WERI-Rb-1 (cell line): ENCODE data around the gene TMEM132A.

Source experiments
- DNase-seq: peaks from one replicate; pipeline ENCODE4 v3.0.0-alpha.2; 2020
- H3K27ac ChIP-seq: fragments of 250-450 bp; sonication (Bioruptor Pico); 2 replicates; pipeline ENCODE4 v1.5.1; 2020; ENCODE audit warnings: mild to moderate bottlenecking, moderate library complexity
- H3K27me3 ChIP-seq: fragments of 250-450 bp; sonication (Bioruptor Pico); 2 replicates; pipeline ENCODE4 v1.5.1; 2021; ENCODE audit warnings: mild to moderate bottlenecking, low read depth, moderate library complexity; ENCODE audit not compliant: insufficient read depth, severe bottlenecking
- H3K36me3 ChIP-seq: fragments of 250-450 bp; sonication (Bioruptor Pico); 2 replicates; pipeline ENCODE4 v1.5.1; 2020; ENCODE audit warnings: mild to moderate bottlenecking, moderate library complexity
- H3K4me3 ChIP-seq: 2 replicates; pipeline ENCODE4 v1.5.1; 2011; ENCODE audit warnings: low read depth, mild to moderate bottlenecking, control low read depth, low read length
- H3K9me3 ChIP-seq: fragments of 250-450 bp; sonication (Bioruptor Pico); 2 replicates; pipeline ENCODE4 v1.5.1; 2021; ENCODE audit warnings: mild to moderate bottlenecking, moderate library complexity; ENCODE audit not compliant: severe bottlenecking
- CTCF ChIP-seq: IDR thresholded peaks from 2 replicates; pipeline ENCODE4 v1.5.1; 2011; ENCODE audit warnings: low read depth, mild to moderate bottlenecking, control low read depth, inconsistent platforms, low read length

The TMEM132A gene

GRCh38 chr11:60899977-60900376, 24.3 kb upstream of the TMEM132A start:
- H3K9me3 ChIP-seq, result no peaks in the 10 kb centered on the region
- H3K36me3 ChIP-seq, result peaks cover 89% of the 10 kb centered on the region

GRCh38 chr11:60900673-60901404, 23.4 kb upstream of the TMEM132A start:
- no peak for DNase-seq
- Histone ChIP-seq H3K9me3 (no peaks in the 10 kb centered on the region), H3K27ac (no peak overlapping the region), H3K27me3 (no peaks in the 10 kb centered on the region), H3K36me3 (peaks cover 80% of the 10 kb centered on the region), H3K4me3 (no peak overlapping the region)
- TF ChIP-seq CTCF, result no peak

More at GRCh38 chr11:60899977-60900376, 24.3 kb upstream of the TMEM132A start:
- no peak overlapping the region for H3K4me3 ChIP-seq
- no peak for TF ChIP-seq CTCF
- H3K27ac ChIP-seq, result no peak overlapping the region
- no peaks in the 10 kb centered on the region for H3K27me3 ChIP-seq
- DNase-seq, result no peak

- peaks cover 65% of the 10 kb centered on the region for H3K36me3 ChIP-seq
- DNase-seq, result no peak
- no peaks in the 10 kb centered on the region for H3K9me3 ChIP-seq
- no peak for TF ChIP-seq CTCF
- H3K27ac ChIP-seq, result no peak overlapping the region
- H3K27me3 ChIP-seq, result no peaks in the 10 kb centered on the region
- H3K4me3 ChIP-seq, result no peak overlapping the region
These were observed 21.6 kb upstream of the TMEM132A start for GRCh38 chr11:60902625-60903024.

- Histone ChIP-seq H3K27me3 (no peaks in the 10 kb centered on the region), H3K9me3 (no peaks in the 10 kb centered on the region), H3K27ac (no peak overlapping the region), H3K4me3 (peak overlapping the region; percentile 77), H3K36me3 (peaks cover 41% of the 10 kb centered on the region)
- DNase-seq, result no peak
- no peak for TF ChIP-seq CTCF
These were observed 19.2 kb upstream of the TMEM132A start for GRCh38 chr11:60905047-60905446.

GRCh38 chr11:60905551-60906113, 18.6 kb upstream of the TMEM132A start:
- Histone ChIP-seq H3K36me3 (peaks cover 35% of the 10 kb centered on the region), H3K4me3 (peak overlapping the region; percentile 77), H3K27ac (peak overlapping the region; percentile 94), H3K27me3 (no peaks in the 10 kb centered on the region), H3K9me3 (no peaks in the 10 kb centered on the region)
- DNase-seq, result no peak
- TF ChIP-seq CTCF, result no peak
